Raji (cell line): ENCODE measurements around the gene FMNL2.

Source experiments
- POLR2A ChIP-seq: IDR thresholded peaks from 2 replicates; pipeline ENCODE4 v1.6.1; 2011; ENCODE audit warnings: low read depth, low read length, control low read depth; ENCODE audit not compliant: insufficient read depth

FMNL2 gene

GRCh38 chr2:152434395-152435182 lies 99.6 kb downstream of the FMNL2 start:
- TF ChIP-seq POLR2A: no peak

- TF ChIP-seq POLR2A: no peak
Observed at GRCh38 chr2:152436148-152436547, 101.2 kb downstream of the FMNL2 start.

- TF ChIP-seq POLR2A: no peak
Observed at GRCh38 chr2:152437276-152438108, 102.5 kb downstream of the FMNL2 start.

- TF ChIP-seq POLR2A: no peak
Observed at GRCh38 chr2:152440049-152440448, 105.1 kb downstream of the FMNL2 start.

- TF ChIP-seq POLR2A: no peak
Observed at GRCh38 chr2:152440460-152440859, 105.5 kb downstream of the FMNL2 start.

- no peak for TF ChIP-seq POLR2A
Observed at GRCh38 chr2:152441961-152442360, 107.0 kb downstream of the FMNL2 start.

GRCh38 chr2:152443771-152444170 lies 108.8 kb downstream of the FMNL2 start:
- no peak for TF ChIP-seq POLR2A

GRCh38 chr2:152444448-152444847 lies 109.5 kb downstream of the FMNL2 start:
- TF ChIP-seq POLR2A: no peak

- no peak for TF ChIP-seq POLR2A
Observed at GRCh38 chr2:152445375-152445774, 110.4 kb downstream of the FMNL2 start.

GRCh38 chr2:152445791-152446201 lies 110.8 kb downstream of the FMNL2 start:
- TF ChIP-seq POLR2A: no peak

- no peak for TF ChIP-seq POLR2A
Observed at GRCh38 chr2:152446213-152446612, 111.2 kb downstream of the FMNL2 start.

GRCh38 chr2:152447897-152448296 lies 112.9 kb downstream of the FMNL2 start:
- no peak for TF ChIP-seq POLR2A

- TF ChIP-seq POLR2A: no peak
Observed at GRCh38 chr2:152448606-152449005, 113.6 kb downstream of the FMNL2 start.

- TF ChIP-seq POLR2A: no peak
Observed at GRCh38 chr2:152449578-152449977, 114.6 kb downstream of the FMNL2 start.

GRCh38 chr2:152450176-152450575 lies 115.2 kb downstream of the FMNL2 start:
- no peak for TF ChIP-seq POLR2A
